ENCODE measurements around the gene IDH1.
"Not testable (repeated sequence)": the region's sequence is repeated elsewhere in the genome, so short reads cannot be mapped to it uniquely, and the experiment has no call there.

Gene IDH1

GRCh38 chr2:208254871-208255556 is at the start of gene IDH1:
Gene IDH1 (minus strand): TSS chr2:208255071. CDS start chr2:208251551, 3,520 bp downstream.
- DNase-seq (ENCODE audit: low spot score) = peak; percentile 99

GRCh38 chr2:208304157-208304556 is 49.3 kb upstream of the IDH1 start:
- DNase-seq (ENCODE audit: low spot score) = no peak

GRCh38 chr2:208300847-208301618 is 46.2 kb upstream of the IDH1 start:
- DNase-seq (ENCODE audit: low spot score) = no peak

- DNase-seq (ENCODE audit: low spot score) = no peak
Measured at GRCh38 chr2:208297961-208298360, 43.1 kb upstream of the IDH1 start.

GRCh38 chr2:208296610-208297009 is 41.7 kb upstream of the IDH1 start:
- DNase-seq (ENCODE audit: low spot score) = no peak

- DNase-seq (ENCODE audit: low spot score) = no peak
Measured at GRCh38 chr2:208295834-208296233, 41.0 kb upstream of the IDH1 start.

- DNase-seq (ENCODE audit: low spot score) = no peak
Measured at GRCh38 chr2:208294482-208295024, 39.7 kb upstream of the IDH1 start.

- DNase-seq (ENCODE audit: low spot score) = no peak
Measured at GRCh38 chr2:208285853-208286252, 31.0 kb upstream of the IDH1 start.

GRCh38 chr2:208280933-208281332 is 26.1 kb upstream of the IDH1 start:
- no peak for DNase-seq (ENCODE audit: low spot score)

GRCh38 chr2:208280234-208280633 is 25.4 kb upstream of the IDH1 start:
- no peak for DNase-seq (ENCODE audit: low spot score)

GRCh38 chr2:208279236-208279635 is 24.4 kb upstream of the IDH1 start:
- no peak for DNase-seq (ENCODE audit: low spot score)

GRCh38 chr2:208278549-208278948 is 23.7 kb upstream of the IDH1 start:
- DNase-seq (ENCODE audit: low spot score) = no peak

GRCh38 chr2:208274748-208275147 is 19.9 kb upstream of the IDH1 start:
- no peak for DNase-seq (ENCODE audit: low spot score)

- DNase-seq (ENCODE audit: low spot score) = no peak
Measured at GRCh38 chr2:208269091-208269490, 14.2 kb upstream of the IDH1 start.

- DNase-seq (ENCODE audit: low spot score) = no peak
Measured at GRCh38 chr2:208268156-208268952, 13.5 kb upstream of the IDH1 start.

- not testable (repeated sequence) for DNase-seq (ENCODE audit: low spot score)
Measured at GRCh38 chr2:208267526-208267925, 12.7 kb upstream of the IDH1 start.

GRCh38 chr2:208266936-208267335 is 12.1 kb upstream of the IDH1 start:
- no peak for DNase-seq (ENCODE audit: low spot score)

- DNase-seq (ENCODE audit: low spot score) = no peak
Measured at GRCh38 chr2:208266553-208266893, 11.7 kb upstream of the IDH1 start.

- DNase-seq (ENCODE audit: low spot score) = peak; percentile 96
Measured at GRCh38 chr2:208265801-208266552, 11.1 kb upstream of the IDH1 start, which contains the start of gene PIKFYVE. Gene PIKFYVE (plus strand): TSS chr2:208266255. CDS start chr2:208271520, 5,265 bp downstream.

- DNase-seq (ENCODE audit: low spot score) = peak; percentile 19
Measured at GRCh38 chr2:208265371-208265800, 10.5 kb upstream of the IDH1 start.
